Measurements from ENCODE around the gene EHD3. TPM values are rescaled to one million over a fixed set of nuclear protein-coding genes. Genes with fewer than 3 reads are reported as not detected.
A peak's percentile ranks its signal among the peaks of the same experiment; 100 is the strongest.

Gene EHD3
- total RNA-seq, 1 donor from 2014 or later, result 13.2 TPM

DNA sequence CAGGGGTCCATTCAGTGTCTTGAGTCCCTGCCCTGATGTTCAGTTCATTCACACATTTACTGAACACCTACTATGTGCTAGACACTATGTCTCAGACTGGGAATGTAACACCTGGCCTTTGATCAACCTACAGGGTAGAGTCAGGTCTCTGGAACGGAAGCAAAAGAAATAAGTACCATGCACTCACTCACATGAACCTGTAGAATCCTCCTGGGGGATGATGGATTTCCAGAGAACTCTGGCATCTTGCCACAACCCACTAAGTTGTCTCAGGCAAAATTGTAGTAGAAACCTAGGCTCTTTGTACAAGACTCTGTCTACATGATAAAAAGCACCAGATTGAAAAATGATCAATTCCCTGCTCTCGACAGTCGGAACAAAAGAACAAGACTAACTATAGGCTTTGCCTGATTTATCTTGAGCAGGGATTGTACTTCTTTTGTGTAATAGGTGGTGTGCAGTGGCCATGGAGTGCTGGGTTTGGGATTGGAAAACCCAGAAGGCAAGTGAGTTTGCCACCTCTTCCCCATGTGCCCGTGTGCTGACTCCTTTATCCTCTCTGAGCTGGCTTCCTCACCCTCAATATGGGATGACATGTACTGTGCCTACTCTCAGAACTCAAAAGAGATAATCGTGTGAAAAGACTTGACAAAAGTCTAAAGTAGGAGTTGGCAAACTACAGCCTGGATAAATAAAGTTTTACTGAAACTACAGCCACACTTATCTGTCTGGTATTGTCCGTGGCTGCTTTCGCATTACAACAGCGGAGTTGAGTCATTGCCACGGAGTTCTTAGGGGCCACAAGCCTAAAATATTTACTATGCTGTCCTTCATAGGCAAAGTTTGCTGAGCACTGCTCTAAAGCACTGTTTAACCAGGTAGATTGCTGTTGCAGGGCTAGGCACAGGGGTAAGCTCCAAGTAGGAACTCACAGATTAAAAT lies 21.0 kb upstream of the EHD3 start:
- TF ChIP-seq, protein P1, sequence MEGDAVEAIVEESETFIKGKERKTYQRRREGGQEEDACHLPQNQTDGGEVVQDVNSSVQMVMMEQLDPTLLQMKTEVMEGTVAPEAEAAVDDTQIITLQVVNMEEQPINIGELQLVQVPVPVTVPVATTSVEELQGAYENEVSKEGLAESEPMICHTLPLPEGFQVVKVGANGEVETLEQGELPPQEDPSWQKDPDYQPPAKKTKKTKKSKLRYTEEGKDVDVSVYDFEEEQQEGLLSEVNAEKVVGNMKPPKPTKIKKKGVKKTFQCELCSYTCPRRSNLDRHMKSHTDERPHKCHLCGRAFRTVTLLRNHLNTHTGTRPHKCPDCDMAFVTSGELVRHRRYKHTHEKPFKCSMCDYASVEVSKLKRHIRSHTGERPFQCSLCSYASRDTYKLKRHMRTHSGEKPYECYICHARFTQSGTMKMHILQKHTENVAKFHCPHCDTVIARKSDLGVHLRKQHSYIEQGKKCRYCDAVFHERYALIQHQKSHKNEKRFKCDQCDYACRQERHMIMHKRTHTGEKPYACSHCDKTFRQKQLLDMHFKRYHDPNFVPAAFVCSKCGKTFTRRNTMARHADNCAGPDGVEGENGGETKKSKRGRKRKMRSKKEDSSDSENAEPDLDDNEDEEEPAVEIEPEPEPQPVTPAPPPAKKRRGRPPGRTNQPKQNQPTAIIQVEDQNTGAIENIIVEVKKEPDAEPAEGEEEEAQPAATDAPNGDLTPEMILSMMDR (IDR thresholded peaks at IDR 0.05; ENCODE audit: unreplicated experiment), result no peak
- Mint-ChIP-seq H3K9me3 (no peaks in the 10 kb centered on the region), H3K27me3 (ENCODE audit: low read depth) (peaks cover 25% of the 10 kb centered on the region), H3K27ac (peak overlapping the region; percentile 75), H3K4me3 (no peak overlapping the region), H3K4me1 (peaks cover 37% of the 10 kb centered on the region), H3K36me3 (no peaks in the 10 kb centered on the region)
- no peak for DNase-seq (ENCODE audit: low spot score in 2 of 2, unreplicated experiment in 2 of 2)

DNA sequence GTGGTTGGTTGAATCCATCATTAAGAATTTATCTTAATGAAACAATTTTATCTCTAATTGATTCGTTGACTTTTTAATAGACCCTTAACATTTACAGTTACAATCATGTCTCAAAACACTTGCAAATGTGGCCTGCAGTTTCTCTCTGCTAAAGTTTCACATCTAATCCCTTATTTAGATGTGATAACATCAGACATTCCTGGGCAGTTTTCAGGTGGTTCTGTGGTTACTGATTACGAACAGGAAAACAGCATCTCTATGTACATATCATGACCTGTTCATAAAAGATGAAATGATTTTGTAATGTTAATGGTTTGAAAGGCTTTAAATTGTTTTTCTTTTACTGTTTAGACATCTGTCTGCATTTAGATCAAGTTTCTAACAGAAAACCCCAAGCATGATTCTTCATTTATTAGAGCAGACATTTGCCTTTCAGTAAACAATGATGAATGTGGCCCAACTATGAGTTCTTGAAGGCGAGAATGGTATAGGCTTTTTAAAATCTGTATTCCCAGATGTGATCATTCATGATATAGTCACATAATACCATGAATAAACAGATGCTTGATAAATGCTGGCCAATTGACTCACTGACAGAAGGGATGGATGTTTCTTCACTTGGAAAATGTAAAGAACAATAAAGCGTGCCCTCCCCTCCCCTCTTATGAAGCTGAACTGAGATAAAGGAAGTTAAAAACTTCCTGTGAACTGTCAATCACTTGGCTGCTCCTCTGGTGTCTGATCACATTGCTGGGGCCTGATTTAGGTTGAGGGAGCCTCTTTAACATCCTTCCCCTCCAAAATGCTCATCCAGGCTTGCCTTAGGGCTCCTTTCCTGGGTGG lies 20.1 kb upstream of the EHD3 start:
- Mint-ChIP-seq H3K27ac (no peak overlapping the region), H3K4me3 (no peak overlapping the region), H3K27me3 (ENCODE audit: low read depth) (peaks cover 29% of the 10 kb centered on the region), H3K4me1 (peaks cover 31% of the 10 kb centered on the region), H3K36me3 (no peaks in the 10 kb centered on the region), H3K9me3 (no peaks in the 10 kb centered on the region)
- TF ChIP-seq, protein P1 (IDR thresholded peaks at IDR 0.05; ENCODE audit: unreplicated experiment), result no peak
- no peak for DNase-seq (ENCODE audit: low spot score in 2 of 2, unreplicated experiment in 2 of 2)

DNA sequence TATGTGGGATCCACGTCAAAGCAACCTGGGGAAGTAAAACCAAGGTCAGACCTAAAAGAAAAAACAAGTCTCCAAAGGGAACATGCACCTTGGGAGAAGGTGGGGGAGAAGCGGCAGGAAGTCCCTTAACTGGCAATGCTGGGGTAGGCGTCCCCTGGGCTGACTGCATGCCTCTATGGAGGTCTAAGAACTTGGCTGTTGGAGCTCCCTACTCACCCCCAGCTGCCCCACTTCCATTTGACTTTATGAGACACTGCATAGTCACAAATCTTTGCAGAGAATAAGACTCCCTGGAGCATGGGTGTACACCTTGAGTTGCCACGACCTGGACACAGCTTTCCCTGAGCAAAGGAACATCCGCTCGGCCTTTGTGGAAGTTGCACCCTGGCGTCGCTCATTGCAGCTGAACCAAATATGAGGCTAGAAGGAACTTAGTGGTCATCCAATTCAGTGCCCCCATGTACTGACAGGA lies 19.5 kb upstream of the EHD3 start:
- peaks cover 31% of the 10 kb centered on the region for H3K4me1 Mint-ChIP-seq
- DNase-seq (ENCODE audit: low spot score in 2 of 2, unreplicated experiment in 2 of 2), result no peak
- no peaks in the 10 kb centered on the region for H3K36me3 Mint-ChIP-seq
- TF ChIP-seq, protein P1 (IDR thresholded peaks at IDR 0.05; ENCODE audit: unreplicated experiment), result no peak
- H3K27me3 Mint-ChIP-seq (ENCODE audit: low read depth), result peaks cover 36% of the 10 kb centered on the region
- no peaks in the 10 kb centered on the region for H3K9me3 Mint-ChIP-seq
- H3K4me3 Mint-ChIP-seq, result no peak overlapping the region
- H3K27ac Mint-ChIP-seq, result no peak overlapping the region

DNA sequence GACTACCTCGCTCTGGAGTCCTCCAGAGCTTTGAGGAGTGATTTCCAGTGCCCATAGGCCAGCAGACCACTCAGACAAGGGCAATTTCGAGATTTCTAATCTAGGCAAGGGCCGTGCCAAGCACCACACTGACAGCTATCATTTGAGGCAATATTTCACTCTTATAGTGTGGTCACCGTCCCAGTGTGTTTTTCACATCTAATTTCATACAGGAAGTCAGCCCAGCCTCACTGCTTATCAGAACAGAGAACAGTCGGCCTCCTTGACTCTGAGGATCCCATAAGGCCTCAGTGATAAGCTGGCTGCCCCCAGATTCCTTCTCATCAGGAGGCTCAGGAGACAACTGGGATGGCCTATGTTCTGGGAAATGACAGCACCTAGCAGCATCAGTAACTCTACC lies 17.2 kb upstream of the EHD3 start:
- TF ChIP-seq, protein P1 (IDR thresholded peaks at IDR 0.05; ENCODE audit: unreplicated experiment), result no peak
- Mint-ChIP-seq H3K4me1 (peaks cover 28% of the 10 kb centered on the region), H3K9me3 (no peaks in the 10 kb centered on the region), H3K36me3 (no peaks in the 10 kb centered on the region), H3K27ac (no peak overlapping the region), H3K27me3 (ENCODE audit: low read depth) (peaks cover 46% of the 10 kb centered on the region), H3K4me3 (no peak overlapping the region)
- DNase-seq (ENCODE audit: low spot score in 2 of 2, unreplicated experiment in 2 of 2), result no peak

DNA sequence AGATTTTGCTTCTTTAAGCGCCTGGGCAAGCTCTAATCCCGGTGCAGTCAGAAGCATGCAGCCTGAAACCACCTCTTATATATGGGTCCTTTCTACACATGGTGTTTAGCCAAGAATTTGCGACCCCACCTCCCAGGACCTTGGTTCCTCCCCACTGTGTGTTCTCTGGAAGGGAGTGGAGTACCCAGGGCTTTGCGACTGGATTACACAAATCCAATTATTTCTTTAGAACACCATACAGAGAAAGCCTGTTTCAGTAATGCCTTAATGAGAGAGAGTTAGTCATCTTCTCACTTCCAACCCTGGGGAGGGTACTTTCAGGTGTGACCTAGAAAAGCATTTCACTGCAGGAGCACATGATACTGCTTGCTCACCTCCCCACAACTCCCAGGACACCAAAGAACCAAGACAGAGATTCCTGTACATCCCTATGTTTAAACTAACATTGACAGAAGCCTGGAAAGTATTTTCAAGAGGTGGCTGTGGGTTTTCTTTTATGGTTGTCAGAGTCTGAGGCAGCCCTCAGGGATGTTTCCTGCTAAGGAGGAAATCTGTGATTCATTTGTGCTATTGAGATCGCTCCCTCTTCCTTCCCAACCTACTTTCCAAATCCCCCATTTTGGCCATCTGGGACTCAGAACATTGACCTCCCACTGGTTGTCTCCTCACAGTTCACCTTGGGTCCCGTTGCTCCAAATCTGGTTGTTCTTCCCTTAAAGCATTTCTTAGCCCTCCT lies 16.3 kb upstream of the EHD3 start, which contains the start of gene CAPN14:
Gene CAPN14 (minus strand): TSS at position 51 of the 736 bp plus-strand sequence. CDS start 12,068 bp downstream, outside the sequence.
- H3K4me1 Mint-ChIP-seq, result peaks cover 25% of the 10 kb centered on the region
- DNase-seq (ENCODE audit: low spot score in 2 of 2, unreplicated experiment in 2 of 2), result no peak

More for the DNA sequence above, 16.3 kb upstream of the EHD3 start, which contains the start of gene CAPN14:
- Mint-ChIP-seq H3K9me3 (no peaks in the 10 kb centered on the region), H3K4me3 (no peak within 1 kb of the TSS), H3K27ac (no peak within 1 kb of the TSS), H3K27me3 (ENCODE audit: low read depth) (peaks cover 46% of the 10 kb centered on the region), H3K36me3 (no peaks in the 10 kb centered on the region)
- TF ChIP-seq, protein P1 (IDR thresholded peaks at IDR 0.05; ENCODE audit: unreplicated experiment), result no peak
